Glutamatergic neuron (in vitro differentiated cells): ENCODE data around the gene ZNF487. TPM values are rescaled to one million over a fixed set of nuclear protein-coding genes. Genes with fewer than 3 reads are reported as not detected.

Source experiments
- DNase-seq: peaks from one replicate; pipeline ENCODE4 v3.0.0; 2022
- H3K27ac Mint-ChIP-seq: one replicate; pipeline ENCODE4 v1.8.0; 2020; ENCODE audit warnings: mild to moderate bottlenecking, mixed read lengths, inconsistent platforms; ENCODE audit not compliant: unreplicated experiment
- H3K27me3 Mint-ChIP-seq: one replicate; pipeline ENCODE4 v1.8.0; 2020; ENCODE audit warnings: mild to moderate bottlenecking, moderate library complexity, mixed read lengths, inconsistent platforms; ENCODE audit not compliant: unreplicated experiment
- H3K36me3 Mint-ChIP-seq: one replicate; pipeline ENCODE4 v1.8.0; 2020; ENCODE audit warnings: mild to moderate bottlenecking, mixed read lengths, inconsistent platforms; ENCODE audit not compliant: unreplicated experiment
- H3K4me1 Mint-ChIP-seq: one replicate; pipeline ENCODE4 v1.8.0; 2020; ENCODE audit warnings: mild to moderate bottlenecking, low read depth, mixed read lengths, inconsistent platforms; ENCODE audit not compliant: unreplicated experiment
- H3K4me3 Mint-ChIP-seq: one replicate; pipeline ENCODE4 v1.8.0; 2020; ENCODE audit warnings: mild to moderate bottlenecking, mixed read lengths, inconsistent platforms; ENCODE audit not compliant: unreplicated experiment
- H3K9me3 Mint-ChIP-seq: one replicate; pipeline ENCODE4 v1.8.0; 2020; ENCODE audit warnings: mild to moderate bottlenecking, moderate library complexity, mixed read lengths, inconsistent platforms; ENCODE audit not compliant: unreplicated experiment
- CTCF ChIP-seq: fragments of 200-600 bp; sonication (generic); IDR thresholded peaks from one replicate; pipeline ENCODE4 v1.5.0; 2021; ENCODE audit not compliant: partially characterized antibody, unreplicated experiment
- total RNA-seq: library from RNA; stranded (reverse); fragmentation: NEBNext Ultra II Directional; extraction: Animal tissue kit (Norgen Biotek cat#: 25700); gene quantifications from one replicate; pipeline ENCODE4 v1.2.1, GENCODE V29; 2021; ENCODE audit not compliant: unreplicated experiment

Gene ZNF487
- total RNA-seq, 1 donor from 2014 or later, result 2.1 TPM

- DNase-seq, result peak; percentile 96
- Mint-ChIP-seq H3K36me3 (no peaks in the 10 kb centered on the region), H3K4me1 (peaks cover 6% of the 10 kb centered on the region), H3K27ac (peak within 1 kb of the TSS; percentile 94), H3K27me3 (peaks cover 4% of the 10 kb centered on the region), H3K9me3 (peaks cover 2% of the 10 kb centered on the region), H3K4me3 (peak within 1 kb of the TSS; percentile 98)
- no peak for TF ChIP-seq CTCF
Observed at GRCh38 chr10:43408710-43409384, 28.1 kb upstream of the ZNF487 start, which contains the start of gene HNRNPF. TSS of gene HNRNPF (minus strand) at chr10:43409186. CDS start at chr10:43387884, 21,302 bp downstream.

- peak; percentile 49 for DNase-seq
- Mint-ChIP-seq H3K4me1 (peaks cover 6% of the 10 kb centered on the region), H3K27me3 (peaks cover 4% of the 10 kb centered on the region), H3K9me3 (peaks cover 2% of the 10 kb centered on the region), H3K36me3 (no peaks in the 10 kb centered on the region), H3K27ac (peak overlapping the region; percentile 94), H3K4me3 (peak overlapping the region; percentile 98)
- no peak for TF ChIP-seq CTCF
Observed at GRCh38 chr10:43409385-43410109, 27.4 kb upstream of the ZNF487 start.

- Mint-ChIP-seq H3K9me3 (peaks cover 2% of the 10 kb centered on the region), H3K4me1 (peaks cover 3% of the 10 kb centered on the region), H3K36me3 (no peaks in the 10 kb centered on the region), H3K4me3 (peak overlapping the region; percentile 98), H3K27me3 (peaks cover 4% of the 10 kb centered on the region), H3K27ac (peak overlapping the region; percentile 66)
- TF ChIP-seq CTCF, result no peak
- DNase-seq, result no peak
Observed at GRCh38 chr10:43410345-43410744, 26.6 kb upstream of the ZNF487 start.

GRCh38 chr10:43411536-43411935 is 25.4 kb upstream of the ZNF487 start:
- no peak for TF ChIP-seq CTCF
- no peak for DNase-seq
- Mint-ChIP-seq H3K4me1 (peaks cover 3% of the 10 kb centered on the region), H3K27me3 (peaks cover 4% of the 10 kb centered on the region), H3K36me3 (no peaks in the 10 kb centered on the region), H3K9me3 (peaks cover 2% of the 10 kb centered on the region), H3K4me3 (no peak overlapping the region), H3K27ac (no peak overlapping the region)

GRCh38 chr10:43415544-43415943 is 21.4 kb upstream of the ZNF487 start:
- H3K9me3 Mint-ChIP-seq, result no peaks in the 10 kb centered on the region
- H3K27me3 Mint-ChIP-seq, result peaks cover 3% of the 10 kb centered on the region
- H3K36me3 Mint-ChIP-seq, result no peaks in the 10 kb centered on the region
- no peak overlapping the region for H3K27ac Mint-ChIP-seq
- no peak for TF ChIP-seq CTCF
- no peaks in the 10 kb centered on the region for H3K4me1 Mint-ChIP-seq
- no peak for DNase-seq
- no peak overlapping the region for H3K4me3 Mint-ChIP-seq
